ENCODE data around the gene ZPR1.

- TF ChIP-seq EZH2 (IDR thresholded peaks at IDR 0.05; ENCODE audit: low read depth), result no peak
- TF ChIP-seq CTCF (conservative IDR thresholded peaks at IDR 0.05), result no peak
Measured at GRCh38 chr11:116740741-116741140, 47.1 kb downstream of the ZPR1 start.

Measured in PC-9 (cell line).